Measurements from ENCODE around the gene DDIT3.
"Not testable (repeated sequence)": the region's sequence is repeated elsewhere in the genome, so short reads cannot be mapped to it uniquely, and the experiment has no call there.

The DDIT3 gene, protein sequence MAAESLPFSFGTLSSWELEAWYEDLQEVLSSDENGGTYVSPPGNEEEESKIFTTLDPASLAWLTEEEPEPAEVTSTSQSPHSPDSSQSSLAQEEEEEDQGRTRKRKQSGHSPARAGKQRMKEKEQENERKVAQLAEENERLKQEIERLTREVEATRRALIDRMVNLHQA

DNA sequence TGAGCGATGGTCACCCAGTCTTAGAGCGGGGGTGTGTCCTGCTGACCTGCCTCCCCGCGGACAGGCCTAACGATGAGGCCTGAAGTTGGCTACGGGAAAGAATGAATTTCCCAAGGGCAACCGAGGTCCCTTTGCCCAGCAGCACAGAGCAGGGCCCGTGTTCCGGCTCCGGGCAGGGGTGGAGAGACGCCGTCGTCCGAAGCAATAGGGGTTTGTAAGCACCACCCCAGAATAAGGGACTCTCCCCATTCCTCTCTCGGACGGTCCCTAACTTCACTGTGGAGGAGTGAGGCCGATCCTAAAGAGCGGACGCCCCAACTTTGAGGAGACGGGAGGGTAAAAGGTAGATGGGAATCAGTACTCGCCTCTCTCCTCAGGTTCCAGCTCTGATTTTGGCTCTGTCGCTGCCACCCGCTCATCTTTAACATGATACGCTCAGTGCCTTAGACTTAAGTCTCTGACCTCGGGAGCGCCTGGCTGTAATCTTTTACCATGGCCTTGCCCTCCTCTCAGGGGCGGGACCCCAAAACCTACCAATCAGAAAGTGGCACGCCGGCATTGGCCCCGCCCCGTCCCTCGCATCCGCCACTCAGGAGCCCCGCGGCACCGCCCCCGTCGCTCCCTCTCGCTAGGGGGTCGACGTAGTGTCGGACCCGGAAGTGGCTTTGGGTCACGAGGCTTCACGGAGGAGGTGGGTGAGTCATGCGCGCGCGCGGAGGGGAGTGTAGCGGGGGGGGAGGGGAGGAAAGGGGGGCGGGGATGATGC is at the start of gene DDIT3:
DDIT3 (minus strand) TSS at position 462 of the 766 bp plus-strand sequence. CDS start 3,108 bp downstream, outside the sequence.
- DNase-seq (ENCODE audit: low read depth in 2 of 2), result peak; percentile 99

DNA sequence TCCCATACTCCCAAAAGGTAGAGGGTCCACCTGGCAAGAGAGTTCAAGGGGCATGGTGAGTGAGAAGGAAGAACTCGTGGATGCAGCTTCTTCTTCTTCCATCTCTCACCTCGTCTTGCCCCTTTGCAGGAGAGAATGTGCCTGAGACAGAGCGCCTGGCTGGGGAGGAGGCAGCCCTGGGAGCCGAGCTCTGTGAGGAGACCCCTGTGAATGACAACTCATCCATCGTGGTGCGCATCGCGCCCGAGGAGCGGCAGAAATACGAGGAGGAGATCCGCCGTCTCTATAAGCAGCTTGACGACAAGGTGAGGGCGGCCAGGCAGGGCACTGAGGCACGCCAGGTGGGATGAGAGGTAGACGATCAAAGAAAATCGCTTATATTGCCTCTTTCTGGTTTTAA is 49.5 kb upstream of the DDIT3 start:
- DNase-seq (ENCODE audit: low read depth in 2 of 2), result no peak

DNA sequence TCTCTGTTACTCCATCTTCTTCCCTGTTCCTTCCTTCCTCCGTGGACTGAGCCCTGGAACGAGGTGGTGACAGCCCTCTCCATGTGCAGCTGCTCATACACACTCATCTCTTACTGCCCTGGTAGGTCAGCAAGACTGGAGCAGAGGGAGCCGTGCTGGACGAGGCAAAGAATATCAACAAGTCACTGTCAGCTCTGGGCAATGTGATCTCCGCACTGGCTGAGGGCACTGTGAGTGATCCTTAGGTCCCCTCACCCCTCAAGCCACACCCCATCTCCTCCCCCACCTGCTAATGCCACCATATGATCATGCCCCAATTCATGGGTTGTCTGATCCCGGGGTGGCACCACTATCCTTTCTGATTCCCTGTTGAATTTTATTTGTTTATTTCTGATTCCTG is 48.5 kb upstream of the DDIT3 start:
- no peak for DNase-seq (ENCODE audit: low read depth in 2 of 2)

DNA sequence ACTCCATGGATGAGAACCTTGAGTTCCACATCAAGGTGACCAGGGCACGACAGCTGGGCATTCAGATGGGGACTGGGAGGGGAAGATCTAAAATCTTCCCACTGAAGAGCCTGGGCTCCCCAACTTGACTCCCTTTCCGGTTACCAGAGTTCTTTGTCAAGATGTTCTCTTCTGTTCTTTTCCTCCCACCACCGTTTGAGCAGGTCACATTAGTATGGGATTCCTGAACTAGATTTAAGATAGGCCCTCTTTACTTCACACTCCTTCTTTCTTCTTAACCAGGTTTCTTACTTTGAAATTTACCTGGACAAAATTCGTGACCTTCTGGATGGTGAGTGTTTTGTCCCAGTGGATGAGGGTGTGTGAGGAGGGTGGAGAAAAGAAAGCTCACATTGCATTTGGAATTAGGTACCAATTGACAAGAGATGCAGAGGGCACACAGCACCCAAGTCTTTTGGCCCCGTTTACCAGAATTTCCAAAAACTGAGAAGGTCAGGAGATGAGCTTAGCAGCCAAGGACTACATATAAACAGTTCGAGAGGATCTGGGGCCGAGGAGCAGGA is 43.9 kb upstream of the DDIT3 start:
- DNase-seq (ENCODE audit: low read depth in 2 of 2), result no peak

DNA sequence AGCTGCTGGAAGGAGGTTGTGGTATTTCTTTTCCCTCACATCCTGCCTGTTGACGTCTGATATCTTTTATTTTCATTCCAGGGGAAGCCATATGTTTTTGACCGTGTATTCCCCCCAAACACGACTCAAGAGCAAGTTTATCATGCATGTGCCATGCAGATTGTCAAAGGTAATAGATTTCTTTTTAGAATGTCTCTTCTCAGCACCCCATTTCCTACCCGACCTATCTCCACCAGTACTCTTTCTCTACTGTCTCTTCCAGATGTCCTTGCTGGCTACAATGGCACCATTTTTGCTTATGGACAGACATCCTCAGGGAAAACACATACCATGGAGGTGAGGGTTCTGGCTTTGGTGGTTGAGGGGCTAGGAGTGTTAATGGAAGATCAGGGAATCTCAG is 43.0 kb upstream of the DDIT3 start:
- no peak for DNase-seq (ENCODE audit: low read depth in 2 of 2)

DNA sequence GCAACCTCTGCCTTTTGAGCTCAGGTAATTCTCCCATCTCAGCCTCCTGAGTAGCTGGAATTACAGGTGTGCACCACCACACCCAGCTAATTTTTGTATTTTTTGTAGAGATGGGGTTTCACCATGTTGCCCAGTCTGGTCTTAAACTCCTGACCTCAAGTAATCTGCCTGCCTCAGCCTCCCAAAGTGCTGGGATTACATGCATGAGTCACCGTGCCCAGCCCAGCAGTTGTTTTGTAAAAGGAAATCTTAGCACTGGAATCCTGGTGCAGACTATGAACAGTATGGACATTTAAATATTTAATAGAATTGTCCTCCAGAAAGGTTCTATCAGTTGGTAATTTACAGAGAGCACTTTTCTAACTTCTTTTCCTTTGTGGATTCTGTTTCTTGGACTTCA is 40.8 kb upstream of the DDIT3 start:
- not testable (repeated sequence) for DNase-seq (ENCODE audit: low read depth in 2 of 2)

DNA sequence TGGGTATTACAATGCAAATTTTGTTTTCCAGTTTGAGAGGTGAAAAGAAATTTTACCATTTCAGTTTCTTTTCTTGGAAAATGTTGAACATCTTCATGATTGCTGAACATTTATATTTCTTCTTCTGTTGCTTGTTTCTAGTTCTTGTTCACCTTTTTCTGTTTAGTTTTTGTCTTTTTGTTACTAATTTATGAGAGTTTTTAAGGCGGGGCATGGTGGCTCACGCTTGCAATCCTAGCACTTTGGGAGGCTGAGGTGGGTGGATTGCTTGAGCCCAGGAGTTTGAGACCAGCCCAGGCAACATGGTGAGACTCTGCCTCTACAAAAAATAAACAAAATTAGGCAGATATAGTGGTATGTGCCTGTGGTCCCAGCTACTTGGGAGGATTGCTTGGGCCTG is 40.2 kb upstream of the DDIT3 start:
- no peak for DNase-seq (ENCODE audit: low read depth in 2 of 2)

DNA sequence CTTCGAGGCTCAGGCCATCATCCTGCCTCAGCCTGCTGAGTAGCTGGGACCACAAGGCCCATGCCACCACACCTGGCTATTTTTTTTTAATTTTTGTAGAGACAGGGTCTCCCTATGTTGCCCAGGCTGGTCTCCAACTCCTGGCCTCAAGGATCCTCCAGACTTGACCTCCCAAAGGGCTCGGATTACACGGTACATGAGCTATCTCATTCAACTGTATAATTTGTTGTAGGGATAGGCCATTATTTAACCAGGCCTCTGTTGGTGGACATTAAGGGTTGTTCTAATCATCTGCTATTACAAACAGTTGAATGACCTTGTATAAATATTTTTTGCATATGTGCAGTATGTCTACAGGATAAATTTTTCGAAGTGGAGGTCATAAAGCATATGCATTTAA is 38.5 kb upstream of the DDIT3 start:
- DNase-seq (ENCODE audit: low read depth in 2 of 2), result no peak

DNA sequence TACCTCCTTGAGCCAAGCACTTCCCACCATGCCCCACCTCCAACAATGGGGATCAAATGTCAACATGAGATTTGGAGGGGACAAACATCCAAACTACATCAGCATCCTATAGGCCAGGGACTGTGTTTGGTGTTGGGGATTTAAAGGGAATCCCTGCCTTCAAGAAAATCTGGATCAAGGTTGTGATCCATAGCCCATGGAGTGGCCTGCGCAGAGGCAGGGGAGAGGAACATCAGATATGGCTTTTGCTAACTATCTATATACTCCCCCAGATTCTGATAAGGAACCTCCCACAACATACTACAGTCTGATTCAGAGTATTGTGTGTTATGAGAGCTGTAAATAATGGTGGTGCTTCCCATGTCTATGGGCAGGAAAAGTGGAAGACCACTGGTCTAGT is 34.6 kb upstream of the DDIT3 start:
- DNase-seq (ENCODE audit: low read depth in 2 of 2), result no peak

DNA sequence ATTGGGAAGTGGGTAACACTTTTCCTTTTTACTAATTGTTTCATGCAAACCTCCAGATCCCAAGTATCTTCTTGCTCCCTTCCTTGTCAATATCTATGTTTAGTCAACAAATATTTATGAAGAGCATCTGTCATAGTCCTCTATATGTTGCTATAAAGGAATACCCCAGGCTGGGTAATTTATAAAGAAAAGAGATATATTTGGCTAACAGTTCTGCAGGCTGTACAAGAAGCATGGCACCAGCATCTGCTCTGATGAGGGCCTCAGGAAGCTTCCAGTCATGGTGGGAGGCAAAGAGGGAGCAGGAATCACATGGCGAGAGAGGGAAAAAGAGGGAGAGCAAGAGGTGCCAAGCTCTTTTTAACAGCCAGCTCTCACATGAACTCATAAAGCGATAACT is 34.1 kb upstream of the DDIT3 start:
- no peak for DNase-seq (ENCODE audit: low read depth in 2 of 2)

DNA sequence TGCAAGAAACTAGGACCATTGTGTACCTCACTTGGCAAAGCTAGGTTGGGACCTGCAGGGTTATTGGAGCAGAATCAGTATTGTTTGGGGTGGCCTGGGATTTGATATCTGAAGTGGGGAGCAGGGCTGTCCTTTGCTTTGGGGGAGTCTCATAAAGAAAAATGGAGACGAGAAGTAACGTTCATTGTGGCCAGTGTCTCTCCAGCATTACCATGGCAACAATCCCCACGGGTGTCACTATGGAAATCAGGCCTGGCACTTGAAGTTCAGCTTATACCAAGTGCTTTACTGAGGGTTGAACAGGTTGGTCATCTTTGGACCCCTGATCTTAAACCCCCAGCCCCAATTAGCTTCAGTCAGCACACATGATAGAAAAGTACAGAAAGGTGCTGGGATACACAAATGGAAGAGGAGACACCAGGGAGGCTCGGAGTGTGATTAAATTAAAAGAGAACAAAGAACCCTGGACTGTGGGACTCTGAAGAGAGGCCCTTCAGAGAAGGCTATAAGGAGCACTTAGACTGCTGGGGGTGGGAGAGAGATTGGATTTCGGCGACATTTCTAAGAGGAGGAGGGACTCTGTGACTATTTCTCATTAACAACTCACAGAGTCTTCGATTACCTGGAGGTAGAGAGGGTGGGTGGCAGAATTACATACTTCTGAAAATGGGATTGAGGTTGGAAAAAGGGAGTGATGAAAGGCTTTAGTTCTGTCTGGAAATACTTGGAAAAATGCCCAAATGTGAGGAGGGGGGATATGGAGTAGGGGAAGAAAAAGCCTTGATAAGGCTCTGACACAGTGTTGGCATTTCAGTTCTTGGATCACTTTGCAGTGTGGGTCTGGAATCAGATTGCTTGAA is 33.3 kb upstream of the DDIT3 start:
- DNase-seq (ENCODE audit: low read depth in 2 of 2), result no peak

DNA sequence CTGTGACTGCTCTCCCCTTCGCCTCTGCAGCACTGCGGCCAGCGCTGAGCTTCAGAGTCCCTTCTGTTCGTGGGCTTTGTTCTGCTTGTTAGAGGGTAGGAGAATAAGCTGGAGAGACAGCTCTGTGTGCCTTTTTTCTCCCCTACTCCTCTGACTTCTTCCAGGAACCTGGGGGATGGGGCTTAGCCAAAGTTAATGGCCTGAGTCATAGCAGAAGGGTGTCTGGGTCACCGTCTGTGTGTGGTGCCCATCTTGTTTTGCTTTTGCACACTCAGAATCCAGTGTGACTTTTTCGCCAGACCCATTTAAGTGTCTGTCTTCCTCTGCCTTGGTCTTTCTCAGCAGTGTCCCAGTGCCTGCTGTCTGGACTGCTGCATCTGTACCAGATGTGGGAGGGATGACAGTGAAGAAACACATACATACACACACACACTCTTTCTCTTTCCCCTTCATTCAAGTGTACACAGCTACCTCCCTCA is 32.6 kb upstream of the DDIT3 start:
- no peak for DNase-seq (ENCODE audit: low read depth in 2 of 2)

DNA sequence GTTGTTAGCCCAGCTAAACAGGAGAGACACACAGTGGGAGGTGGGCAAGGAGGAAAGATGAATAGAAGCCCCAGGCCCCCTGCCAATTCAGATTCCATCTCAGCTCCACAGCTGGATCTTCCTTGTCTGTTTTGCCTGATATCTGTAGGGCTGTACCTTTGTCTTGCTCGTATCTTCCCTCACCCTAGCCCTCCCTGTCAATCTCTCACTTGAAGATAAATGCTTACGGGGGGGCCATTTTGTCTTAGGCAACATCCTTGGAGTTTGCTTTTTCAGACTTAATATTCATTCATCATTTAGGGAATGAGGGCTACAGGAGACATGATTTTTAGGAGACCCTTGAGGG is 32.0 kb upstream of the DDIT3 start:
- DNase-seq (ENCODE audit: low read depth in 2 of 2), result no peak

DNA sequence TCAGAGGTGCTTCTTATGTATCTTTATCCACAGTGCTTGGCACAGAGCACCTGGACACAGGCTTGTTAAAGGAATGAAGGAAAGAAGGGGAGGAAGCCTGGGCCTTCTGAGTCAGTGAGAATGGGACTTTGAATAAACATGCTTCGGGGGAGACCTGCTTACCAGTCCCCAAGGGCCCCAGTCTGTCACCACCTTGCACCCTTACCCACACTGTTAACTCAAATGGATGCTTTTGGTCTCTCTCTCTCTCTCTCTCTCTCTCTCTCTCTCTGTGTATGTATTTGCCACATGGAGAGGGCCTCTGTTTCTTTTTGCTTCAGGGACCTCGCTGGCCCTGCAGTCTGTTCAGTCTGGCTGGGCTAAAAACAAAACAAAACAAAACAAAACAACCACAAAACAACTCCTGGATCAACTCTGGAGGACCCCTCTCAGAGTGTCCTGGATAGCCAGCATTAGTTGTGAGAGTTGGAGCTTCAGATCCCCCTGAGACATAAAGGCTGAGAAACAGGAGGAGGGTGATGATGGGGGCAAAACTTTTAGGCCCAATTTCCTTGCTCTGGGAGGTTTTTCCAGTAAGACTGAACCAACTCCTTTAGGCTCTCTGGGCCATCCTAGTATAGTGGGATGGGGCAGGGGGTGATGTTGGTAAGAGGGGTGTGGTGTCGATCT is 31.5 kb upstream of the DDIT3 start:
- no peak for DNase-seq (ENCODE audit: low read depth in 2 of 2)

DNA sequence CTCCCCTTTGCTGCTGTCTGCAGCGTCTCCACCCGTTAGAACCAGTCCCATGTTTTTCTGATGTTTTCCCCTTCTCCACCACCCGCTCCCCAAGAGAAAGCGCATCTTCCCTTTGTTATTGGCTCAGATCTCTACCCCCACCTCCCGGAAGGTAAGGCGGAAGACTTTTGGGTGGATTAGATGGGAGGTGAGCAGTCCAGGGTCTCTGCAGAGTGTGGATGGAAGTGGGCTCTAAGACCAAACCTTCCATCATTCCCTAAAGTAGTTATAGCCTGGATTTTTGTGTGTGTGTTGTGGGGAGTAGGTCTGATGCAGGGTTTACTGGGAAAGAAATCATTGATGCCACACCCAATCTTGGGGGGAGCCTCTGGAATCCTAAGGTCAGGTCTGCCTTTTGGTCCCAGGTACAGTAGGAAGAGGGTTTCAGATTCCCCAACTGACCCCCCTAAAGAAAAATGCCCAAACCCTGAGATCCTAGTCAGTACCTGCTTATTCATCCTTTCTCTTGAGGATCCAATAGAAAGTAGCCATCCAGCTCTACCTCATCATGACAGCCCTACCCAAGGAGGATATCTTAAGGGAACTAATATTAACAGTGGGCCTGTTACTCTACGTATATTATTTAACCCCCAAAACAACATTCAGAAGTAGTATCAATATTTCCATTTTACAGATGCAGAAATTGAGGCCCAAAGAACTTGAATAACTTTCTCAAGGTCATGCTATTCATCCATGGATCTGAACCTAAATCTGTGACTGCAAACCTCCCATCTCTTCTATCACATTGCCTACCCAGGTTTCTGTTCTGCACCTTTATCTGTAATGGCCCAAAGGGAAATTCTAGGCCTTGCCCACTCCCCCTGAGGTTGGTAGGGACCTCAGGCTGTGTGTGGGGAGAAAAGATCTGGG is 30.6 kb upstream of the DDIT3 start:
- no peak for DNase-seq (ENCODE audit: low read depth in 2 of 2)

DNA sequence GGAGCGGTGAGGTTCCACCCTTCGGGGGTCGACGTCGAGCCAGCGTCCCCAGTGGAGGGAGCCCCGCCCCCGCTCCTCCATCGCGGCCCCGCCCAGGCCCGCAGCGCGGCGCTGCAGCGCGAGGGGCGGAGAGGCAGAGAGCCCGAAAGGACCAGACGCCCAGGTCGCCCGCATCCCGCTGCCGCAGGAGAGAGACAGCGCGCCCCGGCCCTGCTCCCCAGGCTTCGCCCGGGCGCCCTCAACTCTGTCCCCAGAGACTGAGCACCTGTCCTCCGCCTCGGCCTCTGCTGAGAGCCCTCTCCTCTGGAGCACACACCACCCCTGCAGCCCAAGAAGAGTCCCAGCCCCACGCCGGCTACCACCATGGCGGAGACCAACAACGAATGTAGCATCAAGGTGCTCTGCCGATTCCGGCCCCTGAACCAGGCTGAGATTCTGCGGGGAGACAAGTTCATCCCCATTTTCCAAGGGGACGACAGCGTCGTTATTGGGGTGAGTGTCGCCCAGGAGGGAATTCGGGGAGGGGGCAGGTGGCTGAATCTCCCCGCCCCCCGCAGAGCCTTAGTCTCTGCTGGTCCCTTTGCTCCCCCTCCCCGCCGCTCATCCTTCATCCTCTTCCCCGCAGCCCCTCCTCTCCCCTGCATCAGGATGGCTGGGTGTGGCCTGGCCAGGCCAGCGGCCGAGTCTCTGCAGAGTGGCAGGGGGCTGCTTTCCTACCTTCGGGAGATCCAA is 29.8 kb upstream of the DDIT3 start, which contains the start of gene KIF5A:
KIF5A (plus strand) TSS at position 136 of the 732 bp plus-strand sequence; CDS start at position 364, 228 bp downstream.
- peak; percentile 25 to 52 for DNase-seq (ENCODE audit: low read depth in 2 of 2)

DNA sequence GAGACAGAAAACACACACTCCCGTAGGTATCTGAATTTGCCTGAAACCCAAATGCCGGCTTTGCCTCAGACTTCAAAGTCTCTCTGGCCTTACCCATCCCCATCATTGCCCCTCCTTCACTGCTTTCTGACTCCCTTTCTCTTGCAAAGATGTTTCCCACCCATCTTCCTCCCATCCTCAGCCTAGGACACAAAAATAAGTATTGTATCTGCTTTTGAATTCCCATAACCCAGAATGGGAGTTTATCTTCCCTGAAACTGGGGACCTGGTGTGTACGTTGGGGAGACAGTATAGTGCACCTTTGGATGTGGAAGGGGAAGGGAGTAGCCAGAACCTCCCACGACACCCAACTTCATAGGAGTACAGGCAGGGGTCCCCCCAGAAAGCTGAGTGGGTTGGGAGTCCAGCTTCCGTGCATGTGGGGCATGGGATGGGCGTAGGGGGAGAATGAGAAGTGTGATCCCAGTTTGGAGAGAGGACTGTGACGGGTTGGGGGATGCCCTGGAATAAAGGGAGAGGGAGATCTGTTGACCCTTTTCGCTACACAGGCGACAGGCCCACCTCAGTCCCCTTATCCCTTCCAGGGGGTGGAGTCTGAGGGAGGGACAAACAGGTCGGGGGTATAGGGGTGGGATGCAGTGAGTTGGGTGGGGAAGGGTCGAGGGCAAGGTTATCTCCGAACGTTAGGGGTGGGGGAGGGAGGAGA is 29.0 kb upstream of the DDIT3 start:
- no peak for DNase-seq (ENCODE audit: low read depth in 2 of 2)

DNA sequence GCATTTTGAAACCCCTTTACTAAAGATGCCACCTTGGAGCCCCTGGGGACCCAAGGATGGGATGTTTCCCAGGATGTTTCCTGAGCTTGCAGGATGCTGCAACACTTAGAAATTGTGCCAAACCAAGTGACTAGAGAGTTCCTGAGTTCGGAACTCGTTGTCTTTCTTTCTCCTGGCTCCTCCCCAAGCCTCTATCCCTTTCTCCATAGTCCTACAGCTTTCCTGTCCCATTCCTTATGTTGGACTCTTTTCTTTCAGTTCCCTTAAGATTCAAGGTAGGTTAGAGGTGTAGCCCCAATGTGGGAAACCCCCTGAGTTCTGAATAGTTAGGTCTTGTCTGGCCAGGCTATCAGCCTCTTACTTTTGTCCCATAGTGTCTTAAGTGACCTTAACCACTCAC is 28.2 kb upstream of the DDIT3 start:
- DNase-seq (ENCODE audit: low read depth in 2 of 2), result no peak

DNA sequence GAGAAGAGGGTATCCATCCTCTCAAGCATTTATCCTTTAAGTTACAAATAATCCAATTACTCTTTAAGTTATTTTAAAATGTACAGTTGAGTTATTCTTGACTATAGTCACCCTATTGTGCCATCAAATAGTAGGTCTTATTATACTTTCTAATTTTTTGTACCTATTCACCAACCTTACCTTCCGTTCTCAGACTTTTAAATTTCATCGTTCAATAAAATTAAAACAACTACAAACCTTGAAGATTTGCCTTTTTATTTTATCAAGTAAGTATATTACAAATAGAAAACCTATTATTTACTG is 27.6 kb upstream of the DDIT3 start:
- no peak for DNase-seq (ENCODE audit: low read depth in 2 of 2)
